Effector memory CD8-positive, alpha-beta T cell (primary cell): ENCODE results near the gene PLCH1.

Source experiments
- ATAC-seq: fragments of 150-1000 bp; cut with Tn5 transposase; replicated peaks from 2 replicates; pipeline ENCODE4 v1.10.0; 2021; ENCODE audit warnings: mild to moderate bottlenecking, moderate library complexity
- DNase-seq, 3 experiments: peaks; one replicate each; pipeline ENCODE4 v3.0.0; 2021
- H3K27ac Mint-ChIP-seq, 2 donors: one replicate each; pipeline ENCODE4 v1.8.0; 2022; ENCODE audit warnings: mild to moderate bottlenecking in 2 of 2, mixed read lengths in 2 of 2, moderate library complexity in 2 of 2
- H3K27me3 Mint-ChIP-seq, 2 donors: one replicate each; pipeline ENCODE4 v1.8.0; 2022; ENCODE audit warnings: mixed read lengths in 2 of 2
- H3K36me3 Mint-ChIP-seq: one replicate; pipeline ENCODE4 v1.8.0; 2022; ENCODE audit warnings: mild to moderate bottlenecking, moderate library complexity, mixed read lengths; ENCODE audit not compliant: insufficient read depth
- H3K4me1 Mint-ChIP-seq, 2 donors: one replicate each; pipeline ENCODE4 v1.8.0; 2022; ENCODE audit warnings: low read depth in 2 of 2, mixed read lengths in 2 of 2
- H3K4me3 Mint-ChIP-seq, 2 donors: one replicate each; pipeline ENCODE4 v1.8.0; 2022; ENCODE audit warnings: mild to moderate bottlenecking in 2 of 2, mixed read lengths in 2 of 2, moderate library complexity in 2 of 2
- H3K9me3 Mint-ChIP-seq, 2 donors: one replicate each; pipeline ENCODE4 v1.8.0; 2022; ENCODE audit warnings: mixed read lengths in 2 of 2

Gene PLCH1

DNA sequence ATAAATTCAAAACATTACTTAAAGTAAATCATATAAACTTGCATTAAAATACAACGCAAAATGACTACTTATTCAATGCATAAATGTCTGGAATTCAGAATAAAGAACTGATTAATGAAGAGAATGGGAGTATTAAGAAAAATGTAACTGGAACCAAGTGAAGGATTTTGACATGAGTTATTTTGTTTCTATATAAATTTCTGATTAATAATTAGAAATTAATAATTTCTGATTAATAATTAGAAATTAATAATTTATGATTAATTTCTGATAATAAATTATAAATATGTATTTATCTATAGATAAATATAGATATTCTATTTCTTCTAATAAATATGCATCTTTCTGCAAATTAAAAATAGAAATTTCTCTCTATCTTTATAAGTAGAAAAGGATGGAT, 291.4 kb downstream of the PLCH1 start:
- Mint-ChIP-seq H3K36me3 (no peaks in the 10 kb centered on the region), H3K27ac (no peak overlapping the region), H3K4me1 (no peaks in the 10 kb centered on the region), H3K4me3 (no peak overlapping the region), H3K9me3 (peaks cover 0 to 9% of the 10 kb centered on the region in 2 donors), H3K27me3 (peaks cover 0 to 10% of the 10 kb centered on the region in 2 donors)
- ATAC-seq: no peak
- DNase-seq: no peak

DNA sequence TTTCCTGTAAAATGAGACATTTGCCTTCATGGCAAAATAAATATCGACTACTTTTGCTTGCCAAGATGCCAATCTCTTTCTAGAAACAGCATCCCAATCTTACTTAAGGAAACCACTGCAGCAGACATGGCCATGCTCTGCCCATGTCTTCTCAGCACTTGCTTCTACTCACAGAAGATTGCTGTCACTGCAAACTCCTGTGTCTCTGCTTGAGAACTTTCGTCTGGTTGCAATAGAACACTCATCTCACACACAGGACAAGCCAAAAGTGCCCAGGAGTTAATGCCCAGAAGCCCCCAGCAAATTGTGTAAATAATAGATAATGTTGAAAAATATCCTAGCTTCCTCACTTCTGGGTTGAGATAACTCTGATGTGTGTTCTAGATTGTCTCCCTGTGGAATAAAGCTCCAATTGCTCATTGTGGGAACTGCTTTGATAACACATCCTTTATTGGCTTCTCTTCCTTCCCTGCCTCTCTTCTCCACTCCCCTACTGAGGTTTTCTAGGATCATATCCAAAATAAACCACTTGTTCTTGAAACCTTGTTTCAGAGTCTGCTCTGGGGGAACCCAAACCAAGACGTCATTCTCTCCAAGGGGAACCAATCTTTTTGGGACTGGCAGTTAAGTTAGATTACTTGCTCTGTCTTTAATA, 295.1 kb downstream of the PLCH1 start:
- ATAC-seq (no peak), DNase-seq (no peak)
- Mint-ChIP-seq H3K36me3 (no peaks in the 10 kb centered on the region), H3K9me3 (peaks cover 0 to 12% of the 10 kb centered on the region in 2 donors), H3K4me3 (no peak overlapping the region), H3K4me1 (no peaks in the 10 kb centered on the region), H3K27me3 (peaks cover 0 to 5% of the 10 kb centered on the region in 2 donors), H3K27ac (no peak overlapping the region)

DNA sequence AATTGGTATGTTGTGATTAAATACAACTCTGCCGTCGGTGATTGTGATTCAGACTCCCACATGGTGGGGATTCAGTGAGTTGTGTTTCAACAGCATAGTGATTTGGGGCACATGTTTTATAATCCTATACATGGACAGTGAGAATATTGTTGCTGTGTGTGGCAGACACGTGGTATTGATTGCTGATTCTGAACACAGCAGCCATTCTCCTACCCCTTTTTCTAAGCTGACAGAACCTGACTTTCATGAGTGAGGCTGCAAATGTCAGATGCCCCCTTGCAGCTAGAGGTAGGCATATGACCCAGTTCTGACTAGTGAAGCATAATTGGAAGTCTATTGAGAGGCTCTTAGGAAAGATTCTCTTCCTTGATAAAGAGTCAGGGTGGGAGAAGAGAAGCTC, 296.3 kb downstream of the PLCH1 start:
- ATAC-seq (no peak), DNase-seq (no peak)
- Mint-ChIP-seq H3K27ac (no peak overlapping the region), H3K36me3 (no peaks in the 10 kb centered on the region), H3K9me3 (peaks cover 0 to 15% of the 10 kb centered on the region in 2 donors), H3K27me3 (peaks cover 0 to 5% of the 10 kb centered on the region in 2 donors), H3K4me3 (no peak overlapping the region), H3K4me1 (no peaks in the 10 kb centered on the region)

DNA sequence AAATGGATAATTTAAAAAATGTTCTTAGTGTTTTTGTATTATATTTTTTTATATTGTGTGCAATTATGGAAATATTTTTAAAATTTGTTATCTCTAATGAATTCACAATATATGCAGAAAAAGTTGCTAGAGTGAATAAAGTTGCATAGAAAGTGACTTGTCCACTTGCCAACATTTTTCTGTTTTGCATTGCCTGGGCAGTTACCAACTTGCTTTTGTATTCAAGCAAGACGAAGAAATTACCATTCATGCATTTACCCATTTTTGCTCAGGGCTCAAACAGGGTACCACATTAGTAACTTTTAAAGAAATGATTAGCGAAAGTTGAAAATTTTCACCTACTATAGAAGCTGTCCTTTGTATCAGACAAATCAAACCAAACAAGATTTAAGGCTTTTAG, 298.5 kb downstream of the PLCH1 start:
- H3K4me1 Mint-ChIP-seq: no peaks in the 10 kb centered on the region
- no peak for DNase-seq
- ATAC-seq: no peak
- no peak overlapping the region for H3K4me3 Mint-ChIP-seq
- H3K27ac Mint-ChIP-seq: no peak overlapping the region
- no peaks in the 10 kb centered on the region for H3K36me3 Mint-ChIP-seq
- H3K9me3 Mint-ChIP-seq: peaks cover 0 to 13% of the 10 kb centered on the region in 2 donors
- peaks cover 0 to 5% of the 10 kb centered on the region in 2 donors for H3K27me3 Mint-ChIP-seq

DNA sequence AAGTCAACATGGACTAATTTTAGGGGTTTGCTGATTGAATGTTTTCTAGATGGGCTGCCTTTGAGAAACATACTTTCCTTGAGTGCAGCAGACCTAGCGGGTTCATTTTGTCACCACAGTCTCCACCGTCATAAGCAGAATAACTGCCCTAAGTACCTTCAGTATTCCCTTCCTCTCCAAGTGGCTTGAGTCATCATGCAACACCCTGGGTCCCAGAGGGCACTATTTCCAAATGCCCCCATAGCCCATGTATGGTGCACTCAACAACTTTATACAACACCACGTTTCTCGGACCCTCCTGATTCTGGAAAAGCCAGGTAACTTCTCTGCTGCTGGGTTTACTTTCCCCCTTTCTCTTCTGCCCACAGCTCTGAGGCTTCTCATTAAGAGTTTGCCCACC, 300.1 kb downstream of the PLCH1 start:
- H3K27ac Mint-ChIP-seq: no peak overlapping the region
- H3K27me3 Mint-ChIP-seq: peaks cover 0 to under 1% of the 10 kb centered on the region in 2 donors
- H3K4me1 Mint-ChIP-seq: no peaks in the 10 kb centered on the region
- H3K4me3 Mint-ChIP-seq: no peak overlapping the region
- no peak for DNase-seq
- H3K9me3 Mint-ChIP-seq: peaks cover 0 to 8% of the 10 kb centered on the region in 2 donors
- ATAC-seq: no peak
- H3K36me3 Mint-ChIP-seq: no peaks in the 10 kb centered on the region

DNA sequence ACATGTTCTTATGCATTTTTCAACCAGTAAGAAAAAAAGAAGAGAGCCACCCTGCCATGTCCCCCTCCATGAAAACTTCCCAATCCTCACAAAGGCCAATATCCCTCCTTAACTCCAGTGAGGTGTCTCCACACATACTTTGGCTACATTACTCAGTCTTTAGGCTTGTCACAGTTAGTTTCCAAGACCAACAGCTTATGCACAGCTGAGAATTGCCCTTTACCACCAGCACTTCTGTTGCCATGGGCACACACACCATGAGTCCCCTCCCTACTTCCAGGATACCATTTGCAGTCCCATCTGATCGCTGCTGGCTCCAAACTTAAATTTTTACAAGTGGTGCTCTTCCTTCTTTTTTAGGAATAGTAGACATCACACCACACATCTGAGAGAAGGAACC, 301.1 kb downstream of the PLCH1 start:
- peaks cover 0 to 8% of the 10 kb centered on the region in 2 donors for H3K9me3 Mint-ChIP-seq
- DNase-seq: no peak
- no peaks in the 10 kb centered on the region for H3K4me1 Mint-ChIP-seq
- no peaks in the 10 kb centered on the region for H3K36me3 Mint-ChIP-seq
- H3K27me3 Mint-ChIP-seq: no peaks in the 10 kb centered on the region
- no peak overlapping the region for H3K4me3 Mint-ChIP-seq
- no peak for ATAC-seq
- H3K27ac Mint-ChIP-seq: no peak overlapping the region

GRCh38 chr3:155442072-155442471, 302.8 kb downstream of the PLCH1 start:
- Mint-ChIP-seq H3K4me3 (no peak overlapping the region), H3K27ac (no peak overlapping the region), H3K27me3 (no peaks in the 10 kb centered on the region), H3K36me3 (no peaks in the 10 kb centered on the region), H3K9me3 (peaks cover 0 to 8% of the 10 kb centered on the region in 2 donors), H3K4me1 (no peaks in the 10 kb centered on the region)
- DNase-seq (no peak), ATAC-seq (no peak)

GRCh38 chr3:155441506-155441905, 303.4 kb downstream of the PLCH1 start:
- no peak overlapping the region for H3K27ac Mint-ChIP-seq
- DNase-seq (no peak), ATAC-seq (no peak)
- no peaks in the 10 kb centered on the region for H3K27me3 Mint-ChIP-seq
- H3K36me3 Mint-ChIP-seq: no peaks in the 10 kb centered on the region
- peaks cover 0 to 8% of the 10 kb centered on the region in 2 donors for H3K9me3 Mint-ChIP-seq
- no peak overlapping the region for H3K4me3 Mint-ChIP-seq
- no peaks in the 10 kb centered on the region for H3K4me1 Mint-ChIP-seq

- H3K27me3 Mint-ChIP-seq: no peaks in the 10 kb centered on the region
- no peak overlapping the region for H3K27ac Mint-ChIP-seq
- no peak for DNase-seq
- no peaks in the 10 kb centered on the region for H3K36me3 Mint-ChIP-seq
- H3K4me3 Mint-ChIP-seq: no peak overlapping the region
- H3K9me3 Mint-ChIP-seq: peaks cover 0 to 8% of the 10 kb centered on the region in 2 donors
- no peaks in the 10 kb centered on the region for H3K4me1 Mint-ChIP-seq
- no peak for ATAC-seq
Observed at GRCh38 chr3:155441026-155441425, 303.8 kb downstream of the PLCH1 start.

GRCh38 chr3:155435821-155436220, 309.1 kb downstream of the PLCH1 start:
- H3K9me3 Mint-ChIP-seq: no peaks in the 10 kb centered on the region
- no peaks in the 10 kb centered on the region for H3K27me3 Mint-ChIP-seq
- H3K27ac Mint-ChIP-seq: no peak overlapping the region
- H3K4me1 Mint-ChIP-seq: no peaks in the 10 kb centered on the region
- DNase-seq: no peak
- H3K4me3 Mint-ChIP-seq: no peak overlapping the region
- no peaks in the 10 kb centered on the region for H3K36me3 Mint-ChIP-seq
- ATAC-seq: no peak

- Mint-ChIP-seq H3K4me1 (no peaks in the 10 kb centered on the region), H3K4me3 (no peak overlapping the region), H3K36me3 (no peaks in the 10 kb centered on the region), H3K27me3 (no peaks in the 10 kb centered on the region), H3K9me3 (no peaks in the 10 kb centered on the region), H3K27ac (no peak overlapping the region)
- DNase-seq (no peak), ATAC-seq (no peak)
Observed at GRCh38 chr3:155431856-155432570, 312.9 kb downstream of the PLCH1 start.

GRCh38 chr3:155428563-155428962, 316.3 kb downstream of the PLCH1 start:
- Mint-ChIP-seq H3K36me3 (no peaks in the 10 kb centered on the region), H3K4me1 (no peaks in the 10 kb centered on the region), H3K27me3 (no peaks in the 10 kb centered on the region), H3K4me3 (no peak overlapping the region), H3K27ac (no peak overlapping the region), H3K9me3 (peaks cover 0 to 3% of the 10 kb centered on the region in 2 donors)
- ATAC-seq (no peak), DNase-seq (no peak)

DNA sequence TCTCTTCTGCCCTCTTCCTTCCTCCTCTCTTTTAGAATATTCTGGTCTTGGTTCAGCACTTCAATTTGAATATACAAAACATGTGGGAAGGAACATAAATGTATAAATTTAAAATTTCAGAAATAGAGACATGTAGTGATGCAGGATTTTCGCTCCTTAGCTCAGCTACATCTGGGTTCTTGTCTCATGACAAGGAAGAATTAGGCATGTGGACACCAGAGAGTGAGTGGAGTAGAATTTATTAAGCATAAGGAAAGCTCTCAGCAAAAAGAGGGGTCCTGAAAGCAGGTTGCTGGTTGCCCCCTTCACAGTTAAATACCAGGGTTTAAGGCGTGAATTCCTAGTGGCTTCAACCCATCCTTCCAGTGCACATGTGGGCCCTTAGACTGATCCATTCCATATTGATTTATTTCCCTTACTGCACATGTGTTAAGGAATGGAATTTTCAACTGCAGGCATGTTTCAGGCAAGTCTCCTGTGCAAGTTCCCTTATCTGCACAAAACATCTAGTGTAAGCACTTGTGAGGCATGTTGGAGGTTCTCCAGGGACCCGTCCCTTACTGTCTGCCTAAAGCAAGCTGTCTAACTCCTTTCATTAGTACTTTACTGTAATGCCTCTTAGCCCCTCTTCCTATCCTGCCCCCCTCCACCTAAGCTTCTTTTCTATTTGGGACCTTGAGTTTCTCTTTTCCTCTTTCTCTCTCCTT, 318.2 kb downstream of the PLCH1 start:
- Mint-ChIP-seq H3K36me3 (no peaks in the 10 kb centered on the region), H3K27me3 (peaks cover 0 to 1% of the 10 kb centered on the region in 2 donors), H3K9me3 (peaks cover 0 to 3% of the 10 kb centered on the region in 2 donors), H3K4me3 (no peak overlapping the region), H3K27ac (no peak overlapping the region), H3K4me1 (no peaks in the 10 kb centered on the region)
- DNase-seq: no peak
- ATAC-seq: no peak

- Mint-ChIP-seq H3K9me3 (peaks cover 0 to 3% of the 10 kb centered on the region in 2 donors), H3K4me1 (no peaks in the 10 kb centered on the region), H3K27ac (no peak overlapping the region), H3K4me3 (no peak overlapping the region), H3K36me3 (no peaks in the 10 kb centered on the region), H3K27me3 (peaks cover 0 to 10% of the 10 kb centered on the region in 2 donors)
- no peak for ATAC-seq
- no peak for DNase-seq
Observed at GRCh38 chr3:155425396-155425795, 319.5 kb downstream of the PLCH1 start.
